HCT116 (cell line): ENCODE measurements around the gene PHF1.

Source experiments
- CTCF ChIP-seq, 3 experiments: fragments of 200-600 bp in 1 of 3; sonication (generic) in 1 of 3; IDR thresholded peaks in 2 of 3; conservative IDR thresholded peaks in 1 of 3; 2 replicates each; pipeline ENCODE4 v1.5.1; 2012 to 2017; ENCODE audit warnings: low read depth in 2 of 3, low read length in 2 of 3, antibody characterized with exemption in 1 of 3, borderline replicate concordance in 1 of 3, control low read depth in 1 of 3, mild to moderate bottlenecking in 1 of 3, mixed read lengths in 1 of 3, mixed run types in 1 of 3, moderate library complexity in 1 of 3; ENCODE audit not compliant: insufficient read depth in 1 of 3
- EZH2 ChIP-seq: fragments of 200-600 bp; sonication (generic); IDR thresholded peaks from 2 replicates; pipeline ENCODE4 v1.6.1; 2017; ENCODE audit warnings: antibody characterized with exemption, mixed run types
- EZH2phosphoT487 ChIP-seq: fragments of 200-600 bp; IDR thresholded peaks from 2 replicates; pipeline ENCODE4 v1.6.1; 2018; ENCODE audit warnings: antibody characterized with exemption, borderline replicate concordance
- POLR2AphosphoS5 ChIP-seq: IDR thresholded peaks from 2 replicates; pipeline ENCODE4 v1.6.1; 2011; ENCODE audit warnings: mild to moderate bottlenecking, low read depth, low read length, moderate library complexity
- ZBTB33 ChIP-seq: IDR thresholded peaks from 2 replicates; pipeline ENCODE4 v1.6.1; 2011; ENCODE audit warnings: mild to moderate bottlenecking, low read length, moderate library complexity; ENCODE audit not compliant: insufficient replicate concordance; ENCODE audit errors: extremely low read depth

- TF ChIP-seq EZH2phosphoT487, result no peak
- TF ChIP-seq POLR2AphosphoS5, result no peak
- no peak for TF ChIP-seq ZBTB33
- no peak for TF ChIP-seq CTCF (IDR thresholded peaks at IDR 0.05 in 2 of 3, conservative IDR thresholded peaks at IDR 0.05 in 1 of 3; ENCODE audit: borderline replicate concordance in 1 of 3, insufficient read depth in 1 of 3, low read depth in 2 of 3, low read length in 2 of 3)
- TF ChIP-seq EZH2, result no peak
These were observed 19.5 kb downstream of the PHF1 start for GRCh38 chr6:33430334-33430733.
